Peyer's patch (tissue), 4 donors: ENCODE data around the gene CFAP58.

Experiments
- POLR2A ChIP-seq, 2 donors: fragments of 450-650 bp; IDR thresholded peaks; one replicate each; pipeline ENCODE4 v1.5.1; 2017; ENCODE audit warnings: antibody characterized with exemption in 2 of 2, mild to moderate bottlenecking in 2 of 2, moderate library complexity in 2 of 2
- TF ChIP-seq, protein P1 (sequence below), 6 experiments: fragments of 450-650 bp in 4 of 6; fragments of 200-600 bp in 2 of 6; sonication (generic) in 1 of 6; IDR thresholded peaks; one replicate each; pipeline ENCODE4 v1.5.1; 2017 to 2019; ENCODE audit warnings: antibody characterized with exemption in 6 of 6, mild to moderate bottlenecking in 3 of 6, moderate library complexity in 1 of 6

DNA sequence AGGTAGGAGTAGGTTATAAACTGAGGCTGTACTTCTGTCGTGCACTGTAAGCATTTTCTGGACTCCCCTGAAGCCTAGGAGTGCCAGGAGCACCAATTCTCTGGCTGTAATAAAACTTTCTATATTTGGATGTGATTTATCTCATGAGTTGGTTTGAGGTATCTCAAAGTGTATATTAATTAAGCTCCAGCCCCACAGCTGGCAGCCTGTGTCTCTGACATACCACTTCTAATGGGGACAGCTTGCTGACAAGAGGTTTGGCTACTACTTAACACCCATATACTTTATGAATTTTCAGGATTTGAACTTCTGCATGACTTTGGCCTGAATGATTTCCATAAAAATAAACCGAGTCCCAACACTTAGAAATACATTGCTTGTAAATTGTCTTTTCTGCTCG, 35.2 kb downstream of the CFAP58 start:
- no peak for TF ChIP-seq POLR2A (IDR thresholded peaks at IDR 0.05)
- TF ChIP-seq, protein P1, sequence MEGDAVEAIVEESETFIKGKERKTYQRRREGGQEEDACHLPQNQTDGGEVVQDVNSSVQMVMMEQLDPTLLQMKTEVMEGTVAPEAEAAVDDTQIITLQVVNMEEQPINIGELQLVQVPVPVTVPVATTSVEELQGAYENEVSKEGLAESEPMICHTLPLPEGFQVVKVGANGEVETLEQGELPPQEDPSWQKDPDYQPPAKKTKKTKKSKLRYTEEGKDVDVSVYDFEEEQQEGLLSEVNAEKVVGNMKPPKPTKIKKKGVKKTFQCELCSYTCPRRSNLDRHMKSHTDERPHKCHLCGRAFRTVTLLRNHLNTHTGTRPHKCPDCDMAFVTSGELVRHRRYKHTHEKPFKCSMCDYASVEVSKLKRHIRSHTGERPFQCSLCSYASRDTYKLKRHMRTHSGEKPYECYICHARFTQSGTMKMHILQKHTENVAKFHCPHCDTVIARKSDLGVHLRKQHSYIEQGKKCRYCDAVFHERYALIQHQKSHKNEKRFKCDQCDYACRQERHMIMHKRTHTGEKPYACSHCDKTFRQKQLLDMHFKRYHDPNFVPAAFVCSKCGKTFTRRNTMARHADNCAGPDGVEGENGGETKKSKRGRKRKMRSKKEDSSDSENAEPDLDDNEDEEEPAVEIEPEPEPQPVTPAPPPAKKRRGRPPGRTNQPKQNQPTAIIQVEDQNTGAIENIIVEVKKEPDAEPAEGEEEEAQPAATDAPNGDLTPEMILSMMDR (IDR thresholded peaks at IDR 0.05) = no peak
